ENCODE results near the gene CTNNA1. TPM values are rescaled to one million over a fixed set of nuclear protein-coding genes. Genes with fewer than 3 reads are reported as not detected.

CTNNA1 gene
- polyA plus RNA-seq, 1 of the 3 experiments (the other 2 are of a cell fraction), result 130 TPM

DNA sequence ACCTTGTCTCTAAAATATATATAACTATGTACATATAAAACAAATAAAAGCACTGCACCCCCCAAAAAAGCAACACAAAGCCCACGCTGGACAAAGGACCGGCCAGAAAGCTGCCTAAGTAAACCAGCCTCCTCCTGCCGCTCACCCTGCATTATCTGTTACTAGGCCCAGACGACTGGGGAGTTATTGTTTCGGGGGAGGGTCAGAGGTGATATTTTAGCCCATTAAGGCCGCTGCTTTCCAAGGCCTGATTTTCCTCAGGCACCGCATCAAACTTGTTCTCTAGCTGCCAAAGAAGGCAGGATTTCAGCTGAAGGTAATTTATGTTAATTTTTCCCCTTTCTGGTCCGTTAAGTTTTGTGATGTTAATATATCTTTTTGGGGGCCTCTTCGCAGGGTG, 44.0 kb upstream of the CTNNA1 start:
- no peaks in the 10 kb centered on the region for H3K9me3 ChIP-seq
- H3K79me2 ChIP-seq (ENCODE audit: insufficient read depth), result no peaks in the 10 kb centered on the region
- no peak overlapping the region for H3K4me2 ChIP-seq
- TF ChIP-seq FOXJ3 (CRISPR knock-in tag; IDR thresholded peaks at IDR 0.05) (no peak), EZH2phosphoT487 (IDR thresholded peaks at IDR 0.05; ENCODE audit: borderline replicate concordance, low read depth) (no peak), RAD21 (IDR thresholded peaks at IDR 0.05; ENCODE audit: low read length) (no peak), EP300 (IDR thresholded peaks at IDR 0.05; ENCODE audit: borderline replicate concordance in 1 of 2, low read depth in 1 of 2, low read length in 1 of 2) (no peak), RFX5 (IDR thresholded peaks at IDR 0.05; ENCODE audit: low read length) (no peak), NFIC (IDR thresholded peaks at IDR 0.05; ENCODE audit: borderline replicate concordance) (no peak), MXI1 (IDR thresholded peaks at IDR 0.05; ENCODE audit: low read depth, low read length) (no peak), GABPA (IDR thresholded peaks at IDR 0.05; ENCODE audit: low read depth) (no peak), JUND (IDR thresholded peaks at IDR 0.05) (no peak), NRF1 (IDR thresholded peaks at IDR 0.05; ENCODE audit: low read depth, low read length) (no peak), RXRA (IDR thresholded peaks at IDR 0.05; ENCODE audit: borderline replicate concordance, low read depth) (no peak), RCOR1 (IDR thresholded peaks at IDR 0.05; ENCODE audit: low read length) (no peak)
- TF ChIP-seq, protein P1, sequence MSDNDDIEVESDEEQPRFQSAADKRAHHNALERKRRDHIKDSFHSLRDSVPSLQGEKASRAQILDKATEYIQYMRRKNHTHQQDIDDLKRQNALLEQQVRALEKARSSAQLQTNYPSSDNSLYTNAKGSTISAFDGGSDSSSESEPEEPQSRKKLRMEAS (IDR thresholded peaks at IDR 0.05; ENCODE audit: low read depth), result no peak
- TF ChIP-seq, protein P2, sequence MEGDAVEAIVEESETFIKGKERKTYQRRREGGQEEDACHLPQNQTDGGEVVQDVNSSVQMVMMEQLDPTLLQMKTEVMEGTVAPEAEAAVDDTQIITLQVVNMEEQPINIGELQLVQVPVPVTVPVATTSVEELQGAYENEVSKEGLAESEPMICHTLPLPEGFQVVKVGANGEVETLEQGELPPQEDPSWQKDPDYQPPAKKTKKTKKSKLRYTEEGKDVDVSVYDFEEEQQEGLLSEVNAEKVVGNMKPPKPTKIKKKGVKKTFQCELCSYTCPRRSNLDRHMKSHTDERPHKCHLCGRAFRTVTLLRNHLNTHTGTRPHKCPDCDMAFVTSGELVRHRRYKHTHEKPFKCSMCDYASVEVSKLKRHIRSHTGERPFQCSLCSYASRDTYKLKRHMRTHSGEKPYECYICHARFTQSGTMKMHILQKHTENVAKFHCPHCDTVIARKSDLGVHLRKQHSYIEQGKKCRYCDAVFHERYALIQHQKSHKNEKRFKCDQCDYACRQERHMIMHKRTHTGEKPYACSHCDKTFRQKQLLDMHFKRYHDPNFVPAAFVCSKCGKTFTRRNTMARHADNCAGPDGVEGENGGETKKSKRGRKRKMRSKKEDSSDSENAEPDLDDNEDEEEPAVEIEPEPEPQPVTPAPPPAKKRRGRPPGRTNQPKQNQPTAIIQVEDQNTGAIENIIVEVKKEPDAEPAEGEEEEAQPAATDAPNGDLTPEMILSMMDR (IDR thresholded peaks at IDR 0.05), result no peak
- TF ChIP-seq, protein P3, sequence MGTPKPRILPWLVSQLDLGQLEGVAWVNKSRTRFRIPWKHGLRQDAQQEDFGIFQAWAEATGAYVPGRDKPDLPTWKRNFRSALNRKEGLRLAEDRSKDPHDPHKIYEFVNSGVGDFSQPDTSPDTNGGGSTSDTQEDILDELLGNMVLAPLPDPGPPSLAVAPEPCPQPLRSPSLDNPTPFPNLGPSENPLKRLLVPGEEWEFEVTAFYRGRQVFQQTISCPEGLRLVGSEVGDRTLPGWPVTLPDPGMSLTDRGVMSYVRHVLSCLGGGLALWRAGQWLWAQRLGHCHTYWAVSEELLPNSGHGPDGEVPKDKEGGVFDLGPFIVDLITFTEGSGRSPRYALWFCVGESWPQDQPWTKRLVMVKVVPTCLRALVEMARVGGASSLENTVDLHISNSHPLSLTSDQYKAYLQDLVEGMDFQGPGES (IDR thresholded peaks at IDR 0.05; ENCODE audit: low read depth, low read length), result no peak
- TF ChIP-seq, protein P4, sequence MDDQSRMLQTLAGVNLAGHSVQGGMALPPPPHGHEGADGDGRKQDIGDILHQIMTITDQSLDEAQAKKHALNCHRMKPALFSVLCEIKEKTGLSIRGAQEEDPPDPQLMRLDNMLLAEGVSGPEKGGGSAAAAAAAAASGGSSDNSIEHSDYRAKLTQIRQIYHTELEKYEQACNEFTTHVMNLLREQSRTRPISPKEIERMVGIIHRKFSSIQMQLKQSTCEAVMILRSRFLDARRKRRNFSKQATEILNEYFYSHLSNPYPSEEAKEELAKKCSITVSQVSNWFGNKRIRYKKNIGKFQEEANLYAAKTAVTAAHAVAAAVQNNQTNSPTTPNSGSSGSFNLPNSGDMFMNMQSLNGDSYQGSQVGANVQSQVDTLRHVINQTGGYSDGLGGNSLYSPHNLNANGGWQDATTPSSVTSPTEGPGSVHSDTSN (IDR thresholded peaks at IDR 0.05), result no peak
- TF ChIP-seq, protein P5, sequence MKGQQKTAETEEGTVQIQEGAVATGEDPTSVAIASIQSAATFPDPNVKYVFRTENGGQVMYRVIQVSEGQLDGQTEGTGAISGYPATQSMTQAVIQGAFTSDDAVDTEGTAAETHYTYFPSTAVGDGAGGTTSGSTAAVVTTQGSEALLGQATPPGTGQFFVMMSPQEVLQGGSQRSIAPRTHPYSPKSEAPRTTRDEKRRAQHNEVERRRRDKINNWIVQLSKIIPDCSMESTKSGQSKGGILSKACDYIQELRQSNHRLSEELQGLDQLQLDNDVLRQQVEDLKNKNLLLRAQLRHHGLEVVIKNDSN (IDR thresholded peaks at IDR 0.05; ENCODE audit: borderline replicate concordance, low read depth), result no peak
- POLR2A ChIA-PET, result no interaction called here
- no peak overlapping the region for H3K27ac ChIP-seq (ENCODE audit: low read depth in 2 of 2, low read length in 1 of 2)
- DNase-seq, result no peak
- no peak overlapping the region for H3K9ac ChIP-seq
- 90% methylated on average over 9 of the region's 9 CpGs for WGBS (ENCODE audit: low lambda C conversion rate)
- H3K27me3 ChIP-seq (ENCODE audit: insufficient read depth), result no peaks in the 10 kb centered on the region
- H3K4me1 ChIP-seq (ENCODE audit: control insufficient read depth in 1 of 2, insufficient read depth in 2 of 2, low read depth in 1 of 2, low read length in 1 of 2), result peaks cover 3 to 13% of the 10 kb centered on the region in 2 experiments; a peak in 1 of 4 replicates
- no peak overlapping the region for H3K4me3 ChIP-seq (ENCODE audit: low read depth in 2 of 2, low read length in 1 of 2)
- H3K36me3 ChIP-seq (replicated peaks in 1 of 2; ENCODE audit: control insufficient read depth in 1 of 2, insufficient read depth in 2 of 2, low read length in 1 of 2), result no peaks in the 10 kb centered on the region
- H3K9me2 ChIP-seq, result no peaks in the 10 kb centered on the region
- no peak overlapping the region for H2AFZ ChIP-seq (ENCODE audit: low read depth)
- H3F3A ChIP-seq (replicated peaks; ENCODE audit: insufficient read depth), result peaks cover 4% of the 10 kb centered on the region
- H4K20me1 ChIP-seq (ENCODE audit: insufficient read depth), result no peaks in the 10 kb centered on the region
- CTCF ChIA-PET, result no interaction called here

Data from SK-N-SH (cell line).